ENCODE results near the gene GLDC.

DNA sequence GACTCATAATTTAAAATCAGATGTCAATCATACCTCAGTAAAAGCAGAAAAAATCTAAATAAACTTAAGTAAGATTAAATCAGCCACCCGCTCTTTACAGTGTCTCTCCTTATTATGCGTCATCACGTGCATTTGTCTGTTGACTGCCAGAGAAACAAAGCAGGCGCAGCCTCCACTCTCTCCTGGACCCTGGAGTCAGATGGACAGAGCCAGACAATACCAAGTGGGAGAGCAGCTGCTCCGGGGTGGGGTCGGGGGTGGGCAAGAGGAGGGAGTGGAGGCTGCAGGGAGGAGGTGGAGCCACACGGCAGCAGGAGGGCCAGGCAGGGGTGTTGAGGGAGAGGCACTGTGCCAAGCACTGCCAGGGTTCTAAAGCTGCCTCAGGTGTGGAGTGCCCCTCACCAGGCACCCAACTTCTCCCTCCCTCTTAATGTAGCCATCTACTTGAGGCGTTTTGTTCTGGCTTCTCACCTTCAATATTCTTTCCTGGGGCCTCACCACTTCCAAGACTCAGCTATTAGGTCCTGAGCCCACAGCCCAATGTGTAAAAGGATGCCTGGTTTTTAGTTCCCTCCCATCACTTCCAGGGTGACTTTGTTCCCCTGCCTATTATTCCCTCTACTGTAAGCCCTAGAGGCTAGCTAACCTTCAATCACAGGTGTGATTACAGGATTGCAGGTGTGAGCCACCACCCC, 96.3 kb downstream of the GLDC start:
- TF ChIP-seq, protein P1, sequence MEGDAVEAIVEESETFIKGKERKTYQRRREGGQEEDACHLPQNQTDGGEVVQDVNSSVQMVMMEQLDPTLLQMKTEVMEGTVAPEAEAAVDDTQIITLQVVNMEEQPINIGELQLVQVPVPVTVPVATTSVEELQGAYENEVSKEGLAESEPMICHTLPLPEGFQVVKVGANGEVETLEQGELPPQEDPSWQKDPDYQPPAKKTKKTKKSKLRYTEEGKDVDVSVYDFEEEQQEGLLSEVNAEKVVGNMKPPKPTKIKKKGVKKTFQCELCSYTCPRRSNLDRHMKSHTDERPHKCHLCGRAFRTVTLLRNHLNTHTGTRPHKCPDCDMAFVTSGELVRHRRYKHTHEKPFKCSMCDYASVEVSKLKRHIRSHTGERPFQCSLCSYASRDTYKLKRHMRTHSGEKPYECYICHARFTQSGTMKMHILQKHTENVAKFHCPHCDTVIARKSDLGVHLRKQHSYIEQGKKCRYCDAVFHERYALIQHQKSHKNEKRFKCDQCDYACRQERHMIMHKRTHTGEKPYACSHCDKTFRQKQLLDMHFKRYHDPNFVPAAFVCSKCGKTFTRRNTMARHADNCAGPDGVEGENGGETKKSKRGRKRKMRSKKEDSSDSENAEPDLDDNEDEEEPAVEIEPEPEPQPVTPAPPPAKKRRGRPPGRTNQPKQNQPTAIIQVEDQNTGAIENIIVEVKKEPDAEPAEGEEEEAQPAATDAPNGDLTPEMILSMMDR (IDR thresholded peaks at IDR 0.05) = no peak
- no peak for TF ChIP-seq POLR2A (IDR thresholded peaks at IDR 0.05)

Measured in lower leg skin (tissue), 3 donors.